Measurements from ENCODE around the gene NR5A2.

NR5A2 gene

DNA sequence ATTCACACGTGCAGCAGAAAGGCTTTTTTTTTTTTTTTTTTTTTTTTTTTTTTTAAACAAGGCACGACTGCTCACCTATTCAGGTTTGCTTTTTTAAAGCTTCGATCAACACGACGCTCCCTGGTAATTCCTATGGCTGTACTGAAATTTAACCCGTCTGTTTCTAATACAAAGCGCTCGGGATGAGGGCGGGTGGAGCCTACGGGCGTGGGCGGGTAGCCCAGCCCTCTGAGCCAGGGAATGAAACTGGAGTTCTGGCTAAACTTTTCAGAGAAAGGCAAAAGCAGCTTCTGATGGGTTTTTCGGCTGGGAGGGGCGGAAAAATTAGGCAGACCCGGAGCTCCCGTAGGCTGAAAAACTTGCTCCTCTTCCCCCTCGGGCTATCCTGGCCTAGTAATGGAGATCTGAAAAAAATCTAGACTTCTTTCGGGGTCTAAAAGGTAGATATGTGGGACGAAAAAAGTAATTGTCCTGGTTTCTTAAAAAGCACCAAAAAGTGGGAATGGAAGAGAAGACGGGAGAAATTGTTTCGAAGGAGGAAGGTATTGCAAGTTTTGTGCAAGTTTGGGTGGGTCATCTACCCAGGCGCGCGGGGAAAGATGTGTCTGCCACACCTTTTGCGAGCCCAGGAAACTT is 7.4 kb downstream of the NR5A2 start:
- in situ Hi-C loops (cut with MboI; ENCODE audit: low sequenced_read_pairs, unreplicated experiment) = no loop called here
- peak; percentile 25 for DNase-seq (ENCODE audit: low spot score)
- TF ChIP-seq, protein P1, sequence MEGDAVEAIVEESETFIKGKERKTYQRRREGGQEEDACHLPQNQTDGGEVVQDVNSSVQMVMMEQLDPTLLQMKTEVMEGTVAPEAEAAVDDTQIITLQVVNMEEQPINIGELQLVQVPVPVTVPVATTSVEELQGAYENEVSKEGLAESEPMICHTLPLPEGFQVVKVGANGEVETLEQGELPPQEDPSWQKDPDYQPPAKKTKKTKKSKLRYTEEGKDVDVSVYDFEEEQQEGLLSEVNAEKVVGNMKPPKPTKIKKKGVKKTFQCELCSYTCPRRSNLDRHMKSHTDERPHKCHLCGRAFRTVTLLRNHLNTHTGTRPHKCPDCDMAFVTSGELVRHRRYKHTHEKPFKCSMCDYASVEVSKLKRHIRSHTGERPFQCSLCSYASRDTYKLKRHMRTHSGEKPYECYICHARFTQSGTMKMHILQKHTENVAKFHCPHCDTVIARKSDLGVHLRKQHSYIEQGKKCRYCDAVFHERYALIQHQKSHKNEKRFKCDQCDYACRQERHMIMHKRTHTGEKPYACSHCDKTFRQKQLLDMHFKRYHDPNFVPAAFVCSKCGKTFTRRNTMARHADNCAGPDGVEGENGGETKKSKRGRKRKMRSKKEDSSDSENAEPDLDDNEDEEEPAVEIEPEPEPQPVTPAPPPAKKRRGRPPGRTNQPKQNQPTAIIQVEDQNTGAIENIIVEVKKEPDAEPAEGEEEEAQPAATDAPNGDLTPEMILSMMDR (IDR thresholded peaks at IDR 0.05; ENCODE audit: borderline replicate concordance, control extremely low read depth, extremely low read depth, insufficient read depth, missing control alignments) = no peak

DNA sequence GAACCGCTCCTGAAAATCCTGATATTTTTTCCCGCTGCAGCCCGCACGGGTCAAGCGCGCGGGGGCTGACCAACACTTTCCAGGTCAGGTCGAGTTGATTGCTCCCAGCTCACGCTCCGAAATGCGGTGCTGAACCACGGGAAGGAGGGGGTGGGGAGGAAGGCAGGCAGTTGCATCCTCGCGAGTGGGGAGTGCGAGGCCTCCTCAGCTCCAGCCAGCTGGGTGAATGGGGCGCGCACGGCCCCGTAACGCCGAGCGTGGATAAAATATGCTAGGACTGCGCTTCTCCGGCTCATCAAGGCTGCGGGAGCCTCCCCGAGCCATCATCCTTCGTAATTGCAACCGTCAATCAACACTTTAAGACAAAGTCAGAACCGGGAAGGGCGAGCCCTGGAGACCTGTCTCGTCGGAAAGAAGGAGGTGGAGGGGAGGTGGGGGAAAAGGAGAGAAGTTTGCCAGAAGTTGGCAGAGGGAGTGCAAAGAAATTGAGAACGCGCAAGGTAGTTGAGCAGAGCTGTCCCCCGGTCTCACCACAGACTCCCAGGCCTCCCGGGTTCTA is 8.0 kb downstream of the NR5A2 start:
- in situ Hi-C loops (cut with MboI; ENCODE audit: low sequenced_read_pairs, unreplicated experiment) = no loop called here
- TF ChIP-seq, protein P1 (IDR thresholded peaks at IDR 0.05; ENCODE audit: borderline replicate concordance, control extremely low read depth, extremely low read depth, insufficient read depth, missing control alignments) = no peak
- peak; percentile 34 for DNase-seq (ENCODE audit: low spot score)

DNA sequence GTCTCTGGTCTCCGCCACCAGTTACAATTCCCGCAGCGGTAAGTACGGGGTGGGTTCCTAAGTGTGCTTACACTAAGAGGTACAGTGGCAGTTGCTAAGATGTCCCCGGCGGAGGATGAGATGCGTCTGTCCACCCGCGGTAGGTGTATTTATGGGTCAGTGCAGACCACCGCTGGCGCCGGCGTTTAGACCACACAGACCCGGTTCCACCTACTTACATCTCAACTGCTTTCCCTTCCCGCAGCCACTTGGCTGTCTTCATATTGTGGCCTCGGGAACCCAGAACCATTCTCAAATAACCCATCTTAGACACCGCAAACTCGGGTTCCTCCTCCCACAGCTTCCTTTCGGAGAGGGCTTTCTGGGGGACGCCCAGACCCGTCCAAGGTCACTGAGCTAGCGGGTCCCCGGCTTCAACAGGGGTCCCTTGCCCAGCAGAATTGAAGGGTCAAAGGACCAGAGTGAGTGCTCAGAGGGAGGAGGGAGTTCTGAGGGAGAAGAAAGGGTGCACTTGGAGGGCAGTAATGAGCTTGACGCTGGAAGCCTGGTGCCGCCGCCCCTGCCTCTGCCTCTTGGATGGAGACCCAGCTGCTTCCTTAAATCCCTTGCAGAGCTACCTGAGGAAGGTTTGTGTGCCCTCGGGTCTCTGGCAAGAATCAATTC is 8.6 kb downstream of the NR5A2 start:
- in situ Hi-C loops (cut with MboI; ENCODE audit: low sequenced_read_pairs, unreplicated experiment) = no loop called here
- peak; percentile 30 for DNase-seq (ENCODE audit: low spot score)
- TF ChIP-seq, protein P1 (IDR thresholded peaks at IDR 0.05; ENCODE audit: borderline replicate concordance, control extremely low read depth, extremely low read depth, insufficient read depth, missing control alignments) = no peak

DNA sequence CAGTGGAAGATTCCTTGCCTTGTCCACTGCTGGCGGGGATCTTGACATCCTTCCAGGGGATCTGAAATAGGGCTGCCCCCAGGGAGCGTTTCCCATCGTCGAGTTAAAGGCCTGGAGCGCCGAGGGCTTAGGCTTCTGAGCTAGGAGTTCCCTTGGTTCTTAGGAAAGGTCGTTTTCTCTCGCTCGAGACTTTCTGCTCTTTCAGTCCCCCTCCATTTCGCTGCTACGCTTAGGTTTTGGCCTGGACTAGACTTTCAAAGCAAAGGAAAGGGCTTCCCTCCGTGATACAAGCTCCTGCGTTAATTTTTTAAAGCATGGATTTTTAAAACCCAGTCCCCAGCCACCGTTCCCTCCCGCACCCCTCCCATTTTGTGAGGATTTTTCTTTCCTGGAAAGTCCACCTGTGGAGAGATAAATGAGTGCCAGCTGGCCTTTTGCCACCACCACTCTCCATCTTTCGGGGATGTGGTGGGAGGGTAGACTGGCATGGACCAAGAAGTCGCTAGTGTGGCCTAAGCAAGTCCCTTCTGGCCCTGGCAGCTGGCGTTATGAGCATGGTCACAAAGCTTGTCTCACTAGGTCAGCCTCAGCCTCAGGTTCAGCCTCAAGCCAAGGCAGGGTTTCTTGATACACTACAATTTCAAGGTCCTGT is 9.2 kb downstream of the NR5A2 start:
- TF ChIP-seq, protein P1 (IDR thresholded peaks at IDR 0.05; ENCODE audit: borderline replicate concordance, control extremely low read depth, extremely low read depth, insufficient read depth, missing control alignments) = no peak
- in situ Hi-C loops (cut with MboI; ENCODE audit: low sequenced_read_pairs, unreplicated experiment) = no loop called here
- peak; percentile 22 for DNase-seq (ENCODE audit: low spot score)

DNA sequence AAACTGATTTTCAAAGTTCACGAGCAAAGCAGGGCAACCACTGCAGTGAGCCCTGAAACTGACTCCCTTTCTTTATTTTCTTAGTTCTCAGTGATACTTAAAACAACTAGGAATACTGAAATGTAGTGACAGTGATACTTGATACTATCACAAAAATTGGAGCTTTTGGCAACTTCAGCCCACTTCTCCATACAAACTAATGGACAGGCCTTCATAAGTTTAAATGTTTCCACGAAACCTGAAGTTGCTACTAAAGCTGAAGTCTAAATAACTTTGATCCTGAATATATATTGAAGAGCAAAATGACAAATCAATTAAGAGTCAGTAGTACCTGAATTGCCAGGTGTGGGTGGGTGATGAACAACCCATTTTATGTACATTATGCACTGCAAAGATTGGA is 10.0 kb downstream of the NR5A2 start:
- DNase-seq (ENCODE audit: low spot score) = no peak
- TF ChIP-seq, protein P1 (IDR thresholded peaks at IDR 0.05; ENCODE audit: borderline replicate concordance, control extremely low read depth, extremely low read depth, insufficient read depth, missing control alignments) = no peak
- in situ Hi-C loops (cut with MboI; ENCODE audit: low sequenced_read_pairs, unreplicated experiment) = no loop called here

DNA sequence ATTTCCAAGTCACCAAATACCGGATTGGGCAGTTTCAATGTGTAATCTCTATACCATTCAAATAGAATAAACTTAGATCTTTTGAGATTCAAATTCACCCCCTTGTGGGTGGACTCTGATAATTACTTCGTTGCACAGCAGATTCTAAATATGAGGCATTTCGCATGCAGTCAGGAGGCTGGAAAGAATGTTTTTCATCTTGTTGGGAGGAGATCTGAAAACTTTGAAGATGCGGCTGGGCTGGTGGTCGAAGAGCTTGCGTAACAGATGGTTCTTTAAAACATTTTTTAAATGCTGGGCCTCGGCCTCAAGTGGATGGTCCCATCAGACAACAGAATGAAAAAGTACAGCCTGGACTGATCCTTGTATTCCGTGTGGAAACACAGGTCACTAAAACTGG is 10.4 kb downstream of the NR5A2 start:
- no peak for DNase-seq (ENCODE audit: low spot score)
- TF ChIP-seq, protein P1 (IDR thresholded peaks at IDR 0.05; ENCODE audit: borderline replicate concordance, control extremely low read depth, extremely low read depth, insufficient read depth, missing control alignments) = no peak
- in situ Hi-C loops (cut with MboI; ENCODE audit: low sequenced_read_pairs, unreplicated experiment) = no loop called here
